ENCODE results near the gene CIT.
"Not testable (repeated sequence)": the region's sequence is repeated elsewhere in the genome, so short reads cannot be mapped to it uniquely, and the experiment has no call there.

CIT gene

DNA sequence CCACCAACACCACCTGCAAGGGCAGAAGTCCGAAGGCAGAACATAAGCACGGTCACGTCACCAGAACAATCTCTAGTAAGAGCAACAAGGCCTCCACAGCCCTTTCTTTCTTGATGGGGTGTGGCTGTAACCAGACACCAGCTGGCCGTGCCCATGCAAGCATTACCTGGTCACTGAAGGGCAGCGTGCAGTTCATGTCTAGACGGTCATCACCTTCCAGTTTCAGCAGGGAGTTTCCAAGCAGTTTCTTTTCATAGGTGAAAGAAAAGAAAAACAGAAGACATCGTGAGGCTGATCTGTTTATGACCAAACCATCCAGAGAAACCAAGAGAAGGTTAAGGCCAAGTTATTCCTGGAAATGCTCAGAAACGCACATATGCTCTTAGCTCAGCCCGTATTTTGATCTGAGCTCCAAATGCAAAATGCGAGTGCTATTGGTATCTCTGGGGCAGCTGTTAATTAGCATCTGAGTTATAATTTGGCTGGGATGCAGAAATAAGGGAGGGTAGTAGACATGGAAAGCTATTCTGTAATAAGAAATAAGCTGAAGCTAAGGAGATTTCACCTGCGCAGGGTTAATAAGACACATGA lies 166.7 kb downstream of the CIT start:
- no peak overlapping the region for H3K4me3 ChIP-seq (replicated peaks; ENCODE audit: low read depth, low read length)
- no peak for DNase-seq (ENCODE audit: low read depth)

DNA sequence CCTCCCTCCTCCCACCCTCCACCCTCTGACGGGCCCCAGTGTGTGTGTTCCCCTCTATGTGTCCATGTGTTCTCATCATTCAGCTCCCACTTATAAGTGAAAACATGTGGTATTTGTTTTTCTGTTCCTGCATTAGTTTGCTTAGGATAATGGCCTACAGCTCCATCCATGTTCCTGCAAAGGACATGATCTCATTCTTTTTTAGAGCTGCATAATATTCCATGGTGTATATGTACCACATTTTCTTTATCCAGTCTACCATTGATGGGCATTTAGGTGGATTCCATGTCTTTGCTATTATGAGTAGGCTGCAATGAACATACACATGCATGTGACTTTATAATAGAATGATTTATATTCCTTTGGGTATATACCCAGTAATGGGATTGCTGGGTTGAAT lies 170.7 kb downstream of the CIT start:
- not testable (repeated sequence) for H3K4me3 ChIP-seq (replicated peaks; ENCODE audit: low read depth, low read length); DNase-seq (ENCODE audit: low read depth)

More for the DNA sequence above, 166.7 kb downstream of the CIT start:
- TF ChIP-seq, protein P1, sequence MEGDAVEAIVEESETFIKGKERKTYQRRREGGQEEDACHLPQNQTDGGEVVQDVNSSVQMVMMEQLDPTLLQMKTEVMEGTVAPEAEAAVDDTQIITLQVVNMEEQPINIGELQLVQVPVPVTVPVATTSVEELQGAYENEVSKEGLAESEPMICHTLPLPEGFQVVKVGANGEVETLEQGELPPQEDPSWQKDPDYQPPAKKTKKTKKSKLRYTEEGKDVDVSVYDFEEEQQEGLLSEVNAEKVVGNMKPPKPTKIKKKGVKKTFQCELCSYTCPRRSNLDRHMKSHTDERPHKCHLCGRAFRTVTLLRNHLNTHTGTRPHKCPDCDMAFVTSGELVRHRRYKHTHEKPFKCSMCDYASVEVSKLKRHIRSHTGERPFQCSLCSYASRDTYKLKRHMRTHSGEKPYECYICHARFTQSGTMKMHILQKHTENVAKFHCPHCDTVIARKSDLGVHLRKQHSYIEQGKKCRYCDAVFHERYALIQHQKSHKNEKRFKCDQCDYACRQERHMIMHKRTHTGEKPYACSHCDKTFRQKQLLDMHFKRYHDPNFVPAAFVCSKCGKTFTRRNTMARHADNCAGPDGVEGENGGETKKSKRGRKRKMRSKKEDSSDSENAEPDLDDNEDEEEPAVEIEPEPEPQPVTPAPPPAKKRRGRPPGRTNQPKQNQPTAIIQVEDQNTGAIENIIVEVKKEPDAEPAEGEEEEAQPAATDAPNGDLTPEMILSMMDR (IDR thresholded peaks at IDR 0.05; ENCODE audit: low read length, missing control alignments) = no peak

DNA sequence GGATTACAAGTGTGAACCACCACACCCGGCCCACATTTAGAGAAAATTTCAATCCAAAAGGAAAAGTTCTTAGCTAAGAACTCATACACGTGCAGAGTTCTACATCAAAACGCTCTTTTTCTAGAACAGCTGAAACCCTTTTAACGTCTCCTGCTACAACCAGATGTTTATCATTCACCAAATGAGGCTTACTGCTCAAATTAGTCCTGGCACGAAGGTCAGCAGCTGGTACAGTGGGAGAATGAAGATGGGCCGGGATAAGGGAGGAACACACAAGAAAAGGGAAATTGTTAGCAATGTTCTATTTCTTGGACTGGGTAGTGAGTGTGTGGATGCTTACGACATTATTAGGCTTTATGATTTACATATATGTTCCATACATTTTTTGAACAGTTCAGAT lies 171.9 kb downstream of the CIT start:
- TF ChIP-seq, protein P1 (IDR thresholded peaks at IDR 0.05; ENCODE audit: low read length, missing control alignments) = no peak
- no peak for DNase-seq (ENCODE audit: low read depth)
- no peak overlapping the region for H3K4me3 ChIP-seq (replicated peaks; ENCODE audit: low read depth, low read length)

DNA sequence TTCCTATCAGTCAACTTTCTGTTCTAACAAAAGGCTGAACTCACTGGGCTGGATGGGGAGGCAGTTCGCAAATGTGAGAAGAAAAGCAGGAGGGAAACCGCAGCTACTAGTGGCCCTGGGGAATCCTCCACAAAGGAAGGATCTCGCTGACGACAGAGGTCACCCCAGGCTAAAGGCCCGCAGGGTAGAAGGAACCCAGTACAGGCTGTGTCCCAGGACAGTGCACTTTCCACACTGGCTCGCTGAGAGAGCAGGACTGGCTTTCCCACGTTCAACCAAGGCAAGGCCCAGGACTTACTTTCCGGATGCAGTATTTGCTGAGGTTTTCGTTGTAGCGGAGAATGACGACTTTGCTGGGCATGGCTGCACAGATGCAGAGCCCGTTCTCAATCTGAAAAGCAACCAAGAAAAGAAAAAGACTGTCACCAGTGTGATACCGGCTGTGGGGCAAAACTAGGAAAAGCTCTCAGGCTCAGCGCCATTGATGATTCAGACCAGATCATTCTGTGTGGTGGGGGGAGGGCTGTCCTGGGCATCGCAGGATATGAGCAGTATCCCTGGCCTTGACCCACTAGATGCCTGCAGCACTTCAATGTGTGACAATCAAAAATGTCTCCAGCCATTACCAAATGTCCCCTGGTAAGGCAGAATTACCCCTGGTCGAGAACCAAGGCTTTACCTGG lies 172.9 kb downstream of the CIT start:
- no peak overlapping the region for H3K4me3 ChIP-seq (replicated peaks; ENCODE audit: low read depth, low read length)
- TF ChIP-seq, protein P1 (IDR thresholded peaks at IDR 0.05; ENCODE audit: low read length, missing control alignments) = no peak
- DNase-seq (ENCODE audit: low read depth) = peak; percentile 22

DNA sequence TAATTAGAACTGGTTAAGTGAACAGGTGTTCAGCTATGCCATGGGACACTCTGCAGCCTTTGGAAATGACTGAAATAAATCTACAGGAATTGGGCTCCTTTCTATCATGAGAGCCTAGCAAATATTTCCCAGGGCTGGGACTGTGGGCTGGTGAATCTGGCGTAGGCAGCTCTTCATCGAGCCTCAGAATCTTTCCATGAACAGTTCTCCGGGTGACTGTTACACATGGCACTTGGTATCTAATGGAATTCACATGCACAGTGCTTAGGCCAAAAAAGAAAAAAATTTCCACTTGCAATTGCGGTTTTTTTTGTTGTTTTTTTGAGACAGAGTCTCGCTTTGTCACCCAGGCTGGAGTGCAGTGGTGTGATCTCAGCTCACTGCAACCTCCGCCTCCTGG lies 177.0 kb downstream of the CIT start:
- H3K4me3 ChIP-seq (replicated peaks; ENCODE audit: low read depth, low read length) = no peak overlapping the region
- TF ChIP-seq, protein P1 (IDR thresholded peaks at IDR 0.05; ENCODE audit: low read length, missing control alignments) = no peak
- DNase-seq (ENCODE audit: low read depth) = no peak

DNA sequence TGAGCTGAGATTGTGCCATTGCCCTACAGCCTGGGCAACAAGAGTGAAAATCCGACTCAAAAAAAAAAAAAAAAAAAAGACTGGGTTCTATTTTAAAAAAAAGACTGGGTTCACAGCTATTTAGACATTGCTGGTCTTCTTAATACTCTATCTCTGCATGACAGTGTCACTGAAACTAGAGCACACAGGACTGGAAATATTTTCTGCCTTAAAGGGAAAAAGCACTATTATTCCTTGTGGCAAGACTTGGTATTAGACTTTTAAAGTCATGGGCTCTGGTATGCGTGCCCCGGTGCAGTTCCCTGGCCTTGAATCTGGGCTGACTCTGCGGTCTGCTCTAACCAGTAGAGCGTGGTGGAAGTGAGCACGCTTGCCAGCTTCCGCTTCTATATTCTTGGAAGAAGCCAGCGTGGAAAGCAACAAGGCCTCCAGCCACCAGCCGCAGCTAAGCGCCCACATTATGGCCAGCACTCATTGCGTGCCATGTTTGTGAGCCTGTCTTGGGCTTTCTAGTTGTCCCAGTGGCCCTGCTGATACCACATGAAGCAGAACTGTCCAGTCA lies 177.8 kb downstream of the CIT start:
- no peak overlapping the region for H3K4me3 ChIP-seq (replicated peaks; ENCODE audit: low read depth, low read length)
- no peak for DNase-seq (ENCODE audit: low read depth)
- TF ChIP-seq, protein P1 (IDR thresholded peaks at IDR 0.05; ENCODE audit: low read length, missing control alignments) = no peak

DNA sequence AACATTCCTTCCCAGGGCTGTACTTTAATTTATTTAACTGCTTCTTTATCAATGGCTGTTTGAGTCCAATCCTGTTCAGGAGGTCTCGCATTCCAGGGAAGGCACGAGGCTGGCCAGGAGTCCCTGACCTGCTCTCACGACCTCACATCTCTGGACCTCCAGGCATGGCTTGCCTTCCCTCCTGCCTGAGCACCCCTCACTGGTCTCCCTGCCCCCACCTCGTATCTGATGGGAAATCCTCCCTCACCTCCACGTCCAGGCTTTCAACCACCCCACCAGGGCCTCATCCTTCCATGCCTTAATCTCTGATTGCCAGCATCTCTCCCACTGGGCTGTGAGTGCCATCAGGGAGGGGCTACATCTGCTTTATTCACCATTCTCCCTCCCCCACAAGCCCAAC lies 180.2 kb downstream of the CIT start:
- H3K4me3 ChIP-seq (replicated peaks; ENCODE audit: low read depth, low read length) = no peak overlapping the region
- DNase-seq (ENCODE audit: low read depth) = no peak
- TF ChIP-seq, protein P1 (IDR thresholded peaks at IDR 0.05; ENCODE audit: low read length, missing control alignments) = no peak
